Tibial artery (tissue), 4 donors: ENCODE measurements around the gene DMPK.

Source experiments
- DNase-seq, 2 donors: peaks; one replicate each; pipeline ENCODE4 v3.0.0-alpha.2; 2019
- H3K27ac ChIP-seq, 2 donors: fragments of 200-600 bp; sonication (generic) in 1 of 2; 1 replicate in 1 of 2; 2 replicates in 1 of 2; pipeline ENCODE4 v1.5.1; 2018 to 2019; ENCODE audit warnings: mild to moderate bottlenecking in 1 of 2
- H3K27me3 ChIP-seq, 2 donors: fragments of 200-600 bp; sonication (generic) in 1 of 2; one replicate each; pipeline versions ENCODE4 v1.5.1 to v1.6.0; 2016 to 2019
- H3K36me3 ChIP-seq, 3 donors: fragments of 200-600 bp; sonication (generic) in 2 of 3; one replicate each; pipeline ENCODE4 v1.5.1; 2016 to 2019; ENCODE audit warnings: mild to moderate bottlenecking in 2 of 3
- H3K4me1 ChIP-seq, 4 donors: fragments of 200-600 bp; sonication (generic) in 2 of 4; 1 replicate in 3 of 4; 2 replicates in 1 of 4; pipeline ENCODE4 v1.5.1; 2016 to 2019
- H3K4me3 ChIP-seq, 2 donors: fragments of 200-600 bp; sonication (generic) in 1 of 2; 1 replicate in 1 of 2; 2 replicates in 1 of 2; pipeline ENCODE4 v1.5.1; 2018 to 2019; ENCODE audit warnings: mild to moderate bottlenecking in 2 of 2
- H3K9me3 ChIP-seq, 3 donors: fragments of 200-600 bp; sonication (generic) in 1 of 3; one replicate each; pipeline ENCODE4 v1.5.1; 2016 to 2019
- CTCF ChIP-seq, 2 experiments: fragments of 200-600 bp in 1 of 2; fragments of 450-650 bp in 1 of 2; IDR thresholded peaks; one replicate each; pipeline ENCODE4 v1.5.1; 2017 to 2019; ENCODE audit warnings: antibody characterized with exemption in 2 of 2, mild to moderate bottlenecking in 1 of 2, moderate library complexity in 1 of 2
- intact Hi-C: fragments of 100-400 bp; cut with DNase I; formaldehyde crosslinking; loops from one replicate; pipeline ENCODE4 v1.15.0; 2023; ENCODE audit warnings: low total_unique reads

The DMPK gene

GRCh38 chr19:45790942-45791341 is 8.7 kb upstream of the DMPK start:
- intact Hi-C loops: no loop called here
- no peaks in the 10 kb centered on the region for H3K9me3 ChIP-seq
- no peak for DNase-seq
- H3K4me1 ChIP-seq: peaks cover 0 to 27% (median 23%) of the 10 kb centered on the region in 4 donors
- peaks cover 20 to 51% (median 40%) of the 10 kb centered on the region in 3 donors for H3K36me3 ChIP-seq
- TF ChIP-seq CTCF (IDR thresholded peaks at IDR 0.05): no peak
- H3K4me3 ChIP-seq: peak overlapping the region in 1 of 2 donors; percentile 62
- H3K27me3 ChIP-seq: no peaks in the 10 kb centered on the region
- H3K27ac ChIP-seq: peak overlapping the region in 1 of 2 donors; percentile 22

GRCh38 chr19:45789035-45789786 is 6.9 kb upstream of the DMPK start:
- intact Hi-C loops: no loop called here
- Histone ChIP-seq H3K4me3 (no peak overlapping the region), H3K36me3 (peaks cover 24 to 68% (median 48%) of the 10 kb centered on the region in 3 donors), H3K27ac (no peak overlapping the region), H3K27me3 (no peaks in the 10 kb centered on the region), H3K4me1 (peaks cover 2 to 45% (median 40%) of the 10 kb centered on the region in 4 donors), H3K9me3 (no peaks in the 10 kb centered on the region)
- no peak for TF ChIP-seq CTCF (IDR thresholded peaks at IDR 0.05)
- no peak for DNase-seq

GRCh38 chr19:45786533-45786894 is 4.2 kb upstream of the DMPK start:
- Histone ChIP-seq H3K4me3 (no peak overlapping the region), H3K9me3 (no peaks in the 10 kb centered on the region), H3K27me3 (no peaks in the 10 kb centered on the region), H3K27ac (peak overlapping the region; percentile 92 to 94), H3K36me3 (peaks cover 24 to 68% (median 48%) of the 10 kb centered on the region in 3 donors), H3K4me1 (peaks cover 8 to 57% (median 42%) of the 10 kb centered on the region in 4 donors)
- TF ChIP-seq CTCF (IDR thresholded peaks at IDR 0.05): no peak
- intact Hi-C loops: no loop called here
- no peak for DNase-seq

- intact Hi-C loops: no loop called here
- Histone ChIP-seq H3K27ac (peak overlapping the region; percentile 92 to 94), H3K4me1 (peaks cover 8 to 57% (median 38%) of the 10 kb centered on the region in 4 donors), H3K4me3 (no peak overlapping the region), H3K36me3 (peaks cover 24 to 67% (median 48%) of the 10 kb centered on the region in 3 donors), H3K9me3 (no peaks in the 10 kb centered on the region), H3K27me3 (no peaks in the 10 kb centered on the region)
- no peak for TF ChIP-seq CTCF (IDR thresholded peaks at IDR 0.05)
- DNase-seq: no peak
Measured at GRCh38 chr19:45785781-45786532, 3.7 kb upstream of the DMPK start.

GRCh38 chr19:45785097-45785496 is 2.8 kb upstream of the DMPK start:
- peak overlapping the region; percentile 92 to 94 for H3K27ac ChIP-seq
- H3K27me3 ChIP-seq: no peaks in the 10 kb centered on the region
- no peaks in the 10 kb centered on the region for H3K9me3 ChIP-seq
- H3K4me1 ChIP-seq: peaks cover 8 to 61% (median 42%) of the 10 kb centered on the region in 4 donors
- intact Hi-C loops: no loop called here
- DNase-seq: no peak
- TF ChIP-seq CTCF (IDR thresholded peaks at IDR 0.05): no peak
- H3K4me3 ChIP-seq: no peak overlapping the region
- peaks cover 18 to 58% (median 48%) of the 10 kb centered on the region in 3 donors for H3K36me3 ChIP-seq
